WTC11 (cell line): ENCODE results near the gene SCPEP1. TPM values are rescaled to one million over a fixed set of nuclear protein-coding genes. Genes with fewer than 3 reads are reported as not detected.

Source experiments
- ATAC-seq: fragments of 200-7000 bp; cut with Tn5 transposase; 2 replicates; pipeline ENCODE4 v1.10.0; 2021; ENCODE audit warnings: mild to moderate bottlenecking, moderate library complexity
- CTCF ChIA-PET: fragments of 300-600 bp; sonication (Branson Sonifier 250); formaldehyde crosslinking; loops from one replicate; lab custom pipeline; 2021; ENCODE audit warnings: antibody characterized with exemption; lab: Charles Lee
- POLR2A ChIA-PET: fragments of 350-600 bp; sonication (Branson Sonifier 250); formaldehyde crosslinking; loops from one replicate; lab custom pipeline; 2021; ENCODE audit warnings: antibody characterized with exemption; lab: Charles Lee
- DNase-seq: peaks from one replicate; pipeline ENCODE4 v3.0.0; 2021; ENCODE audit warnings: low spot score
- H3K27ac Mint-ChIP-seq: 2 replicates; pipeline ENCODE4 v1.8.0; 2021; ENCODE audit warnings: mixed read lengths
- H3K27me3 Mint-ChIP-seq: 2 replicates; pipeline ENCODE4 v1.8.0; 2021; ENCODE audit warnings: low read depth, mild to moderate bottlenecking, moderate library complexity, mixed read lengths
- H3K36me3 Mint-ChIP-seq: 2 replicates; pipeline ENCODE4 v1.8.0; 2021; ENCODE audit warnings: mixed read lengths
- H3K4me1 Mint-ChIP-seq: 2 replicates; pipeline ENCODE4 v1.8.0; 2022; ENCODE audit warnings: mixed read lengths
- H3K4me3 Mint-ChIP-seq: 2 replicates; pipeline ENCODE4 v1.8.0; 2021; ENCODE audit warnings: mild to moderate bottlenecking, moderate library complexity, mixed read lengths
- H3K9me3 Mint-ChIP-seq: 2 replicates; pipeline ENCODE4 v1.8.0; 2021; ENCODE audit warnings: mixed read lengths
- CREM ChIP-seq: sonication (generic); formaldehyde crosslinking; IDR thresholded peaks from 2 replicates; pipeline ENCODE4 v1.8.1; 2022; ENCODE audit warnings: mild to moderate bottlenecking, missing genetic modification reagents, moderate library complexity
- E2F1 ChIP-seq: sonication (generic); formaldehyde crosslinking; IDR thresholded peaks from 2 replicates; pipeline ENCODE4 v1.8.0; 2022; ENCODE audit warnings: mild to moderate bottlenecking, missing genetic modification reagents
- EMX1 ChIP-seq: fragments of 250-450 bp; sonication (Bioruptor Pico); IDR thresholded peaks from 2 replicates; pipeline ENCODE4 v1.8.0; 2021; ENCODE audit warnings: mild to moderate bottlenecking
- ETV6 ChIP-seq: sonication (generic); formaldehyde crosslinking; IDR thresholded peaks from 2 replicates; pipeline ENCODE4 v1.8.1; 2022; ENCODE audit warnings: mild to moderate bottlenecking, missing genetic modification reagents
- GTF2I ChIP-seq: fragments of 250-450 bp; sonication (Bioruptor Pico); conservative IDR thresholded peaks from 2 replicates; pipeline ENCODE4 v1.4.0; 2021; ENCODE audit warnings: mild to moderate bottlenecking
- HMGA2 ChIP-seq: fragments of 250-450 bp; sonication (Bioruptor Pico); IDR thresholded peaks from 2 replicates; pipeline ENCODE4 v1.4.0; 2021; ENCODE audit warnings: mild to moderate bottlenecking, moderate library complexity
- KAT7 ChIP-seq: sonication (generic); formaldehyde crosslinking; IDR thresholded peaks from 2 replicates; pipeline ENCODE4 v1.8.1; 2023; ENCODE audit warnings: missing genetic modification reagents, mild to moderate bottlenecking, borderline replicate concordance
- OVOL2 ChIP-seq: fragments of 250-450 bp; sonication (Bioruptor Pico); IDR thresholded peaks from 2 replicates; pipeline ENCODE4 v1.9.0; 2021; ENCODE audit warnings: mild to moderate bottlenecking, borderline replicate concordance
- SMAD4 ChIP-seq: sonication (generic); formaldehyde crosslinking; IDR thresholded peaks from 2 replicates; pipeline ENCODE4 v1.8.0; 2022; ENCODE audit warnings: mild to moderate bottlenecking, missing genetic modification reagents
- ZNF317 ChIP-seq: sonication (generic); formaldehyde crosslinking; IDR thresholded peaks from 2 replicates; pipeline ENCODE4 v1.8.1; 2023; ENCODE audit warnings: low read depth, mild to moderate bottlenecking, moderate library complexity, missing genetic modification reagents, borderline replicate concordance
- ZNF423 ChIP-seq: fragments of 250-450 bp; sonication (Bioruptor Pico); IDR thresholded peaks from 2 replicates; pipeline ENCODE4 v2.1.2; 2022; ENCODE audit warnings: mild to moderate bottlenecking, moderate library complexity
- total RNA-seq: library from RNA; stranded (reverse); gene quantifications from 3 replicates; pipeline ENCODE4 v1.2.3, GENCODE V29; 2021
- TF ChIP-seq, protein P1 (sequence below): sonication (generic); formaldehyde crosslinking; IDR thresholded peaks from 2 replicates; pipeline ENCODE4 v1.8.0; 2022; ENCODE audit warnings: missing genetic modification reagents
- TF ChIP-seq, protein P2 (sequence below): sonication (generic); formaldehyde crosslinking; IDR thresholded peaks from 2 replicates; pipeline ENCODE4 v1.8.0; 2022; ENCODE audit warnings: mild to moderate bottlenecking, missing genetic modification reagents

Gene SCPEP1
- total RNA-seq, 1 experiment from 2014 or later, result 49.3 TPM

GRCh38 chr17:56930739-56931337 lies 47.1 kb upstream of the SCPEP1 start:
- no peak for DNase-seq
- ATAC-seq, result no peak
- TF ChIP-seq ZNF423 (CRISPR knock-in tag), result no peak
- H3K9me3 Mint-ChIP-seq, result peaks cover 59% of the 10 kb centered on the region
- H3K27ac Mint-ChIP-seq, result no peak overlapping the region
- ChIA-PET CTCF (no interaction called here), POLR2A (no interaction called here)
- no peaks in the 10 kb centered on the region; the same call in 1 of the 2 replicates for H3K27me3 Mint-ChIP-seq
- H3K4me1 Mint-ChIP-seq, result peaks cover 15% of the 10 kb centered on the region
- peaks cover 72% of the 10 kb centered on the region for H3K36me3 Mint-ChIP-seq
- no peak overlapping the region for H3K4me3 Mint-ChIP-seq

GRCh38 chr17:56933151-56933745 lies 44.7 kb upstream of the SCPEP1 start:
- Mint-ChIP-seq H3K4me1 (no peaks in the 10 kb centered on the region), H3K27ac (no peak overlapping the region)
- TF ChIP-seq ETV6 (CRISPR knock-in tag), result no peak
- TF ChIP-seq OVOL2 (CRISPR knock-in tag), result no peak
- TF ChIP-seq CREM (CRISPR knock-in tag), result no peak
- TF ChIP-seq, all 79 proteins: peak for 0
- no peak overlapping the region for H3K4me3 Mint-ChIP-seq
- H3K27me3 Mint-ChIP-seq, result no peaks in the 10 kb centered on the region; the same call in 1 of the 2 replicates
- POLR2A ChIA-PET, result no interaction called here
- DNase-seq (no peak), ATAC-seq (no peak)
- peaks cover 54% of the 10 kb centered on the region for H3K9me3 Mint-ChIP-seq
- H3K36me3 Mint-ChIP-seq, result peaks cover 88% of the 10 kb centered on the region
- CTCF ChIA-PET, result interaction anchor here (0.6 kb wide), 1 partner anchor 1516 kb away, joined by 5 read pairs; no protein-coding TSS in a partner anchor

GRCh38 chr17:56933868-56934267 lies 44.1 kb upstream of the SCPEP1 start:
- Mint-ChIP-seq H3K9me3 (peaks cover 50% of the 10 kb centered on the region), H3K27me3 (no peaks in the 10 kb centered on the region; the same call in 1 of the 2 replicates), H3K36me3 (peaks cover 91% of the 10 kb centered on the region), H3K4me3 (no peak overlapping the region), H3K4me1 (no peaks in the 10 kb centered on the region), H3K27ac (no peak overlapping the region)
- ChIA-PET POLR2A (no interaction called here), CTCF (no interaction called here)
- DNase-seq, result no peak
- no peak for ATAC-seq
- no peak for TF ChIP-seq E2F1
- no peak for TF ChIP-seq GTF2I (CRISPR knock-in tag)
- TF ChIP-seq KAT7, result no peak
- no peak for TF ChIP-seq EMX1

DNA sequence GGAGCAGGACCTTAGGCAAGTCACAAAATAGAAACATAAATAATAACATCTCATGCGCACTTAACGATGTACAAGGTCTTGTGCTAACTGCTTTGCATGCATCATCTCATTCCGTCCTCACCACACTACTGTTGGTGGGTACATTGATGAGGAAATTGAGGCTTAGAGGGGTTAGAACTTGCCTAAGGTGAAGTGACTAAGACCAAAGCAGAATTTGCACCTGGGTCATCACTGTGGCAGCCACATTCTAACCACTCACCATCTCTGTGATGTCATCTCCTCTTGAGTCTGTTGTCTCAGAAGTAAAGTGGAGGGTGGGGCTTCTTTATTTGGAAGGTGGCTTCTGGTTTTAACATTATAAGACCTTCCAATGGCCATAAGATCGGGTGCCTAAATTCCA lies 43.7 kb upstream of the SCPEP1 start:
- Mint-ChIP-seq H3K36me3 (peaks cover 89% of the 10 kb centered on the region), H3K4me1 (no peaks in the 10 kb centered on the region), H3K27ac (no peak overlapping the region), H3K4me3 (no peak overlapping the region), H3K9me3 (peaks cover 47% of the 10 kb centered on the region), H3K27me3 (no peaks in the 10 kb centered on the region; the same call in 1 of the 2 replicates)
- ChIA-PET POLR2A (no interaction called here), CTCF (no interaction called here)
- ATAC-seq, result no peak
- TF ChIP-seq, protein P1, sequence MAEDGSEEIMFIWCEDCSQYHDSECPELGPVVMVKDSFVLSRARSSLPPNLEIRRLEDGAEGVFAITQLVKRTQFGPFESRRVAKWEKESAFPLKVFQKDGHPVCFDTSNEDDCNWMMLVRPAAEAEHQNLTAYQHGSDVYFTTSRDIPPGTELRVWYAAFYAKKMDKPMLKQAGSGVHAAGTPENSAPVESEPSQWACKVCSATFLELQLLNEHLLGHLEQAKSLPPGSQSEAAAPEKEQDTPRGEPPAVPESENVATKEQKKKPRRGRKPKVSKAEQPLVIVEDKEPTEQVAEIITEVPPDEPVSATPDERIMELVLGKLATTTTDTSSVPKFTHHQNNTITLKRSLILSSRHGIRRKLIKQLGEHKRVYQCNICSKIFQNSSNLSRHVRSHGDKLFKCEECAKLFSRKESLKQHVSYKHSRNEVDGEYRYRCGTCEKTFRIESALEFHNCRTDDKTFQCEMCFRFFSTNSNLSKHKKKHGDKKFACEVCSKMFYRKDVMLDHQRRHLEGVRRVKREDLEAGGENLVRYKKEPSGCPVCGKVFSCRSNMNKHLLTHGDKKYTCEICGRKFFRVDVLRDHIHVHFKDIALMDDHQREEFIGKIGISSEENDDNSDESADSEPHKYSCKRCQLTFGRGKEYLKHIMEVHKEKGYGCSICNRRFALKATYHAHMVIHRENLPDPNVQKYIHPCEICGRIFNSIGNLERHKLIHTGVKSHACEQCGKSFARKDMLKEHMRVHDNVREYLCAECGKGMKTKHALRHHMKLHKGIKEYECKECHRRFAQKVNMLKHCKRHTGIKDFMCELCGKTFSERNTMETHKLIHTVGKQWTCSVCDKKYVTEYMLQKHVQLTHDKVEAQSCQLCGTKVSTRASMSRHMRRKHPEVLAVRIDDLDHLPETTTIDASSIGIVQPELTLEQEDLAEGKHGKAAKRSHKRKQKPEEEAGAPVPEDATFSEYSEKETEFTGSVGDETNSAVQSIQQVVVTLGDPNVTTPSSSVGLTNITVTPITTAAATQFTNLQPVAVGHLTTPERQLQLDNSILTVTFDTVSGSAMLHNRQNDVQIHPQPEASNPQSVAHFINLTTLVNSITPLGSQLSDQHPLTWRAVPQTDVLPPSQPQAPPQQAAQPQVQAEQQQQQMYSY (CRISPR knock-in tag), result no peak
- DNase-seq, result no peak

DNA sequence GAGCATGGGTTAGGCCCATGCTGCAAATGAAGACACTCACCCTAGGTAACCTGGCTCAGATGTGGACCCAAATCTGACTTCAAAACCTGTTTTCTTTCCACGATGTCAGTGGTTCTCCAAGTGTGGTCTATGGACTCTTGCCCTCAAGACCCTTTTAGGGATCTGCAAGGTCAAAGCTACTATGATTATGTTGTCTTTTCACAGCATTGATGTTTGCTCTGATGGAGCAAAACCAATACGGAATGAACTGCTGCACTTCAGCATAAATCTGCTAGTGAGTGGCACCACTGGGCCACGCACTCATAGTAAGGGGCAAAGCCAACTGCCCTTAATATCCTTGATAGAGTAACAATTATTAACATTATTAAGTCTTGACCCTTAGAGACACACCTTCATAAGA lies 42.5 kb upstream of the SCPEP1 start:
- peaks cover 82% of the 10 kb centered on the region for H3K36me3 Mint-ChIP-seq
- CTCF ChIA-PET, result no interaction called here
- H3K4me1 Mint-ChIP-seq, result no peaks in the 10 kb centered on the region; the same call in 1 of the 2 replicates
- TF ChIP-seq, protein P2, sequence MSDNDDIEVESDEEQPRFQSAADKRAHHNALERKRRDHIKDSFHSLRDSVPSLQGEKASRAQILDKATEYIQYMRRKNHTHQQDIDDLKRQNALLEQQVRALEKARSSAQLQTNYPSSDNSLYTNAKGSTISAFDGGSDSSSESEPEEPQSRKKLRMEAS, result no peak
- TF ChIP-seq KAT7 (no peak), HMGA2 (CRISPR knock-in tag) (no peak), SMAD4 (CRISPR knock-in tag) (no peak), ZNF317 (no peak)
- TF ChIP-seq, all 79 proteins: peak for 0
- Mint-ChIP-seq H3K27me3 (no peaks in the 10 kb centered on the region; the same call in 1 of the 2 replicates), H3K9me3 (peaks cover 37% of the 10 kb centered on the region), H3K4me3 (no peak overlapping the region), H3K27ac (no peak overlapping the region)
- ATAC-seq, result no peak
- POLR2A ChIA-PET, result no interaction called here
- DNase-seq, result no peak
